HepG2 (cell line): ENCODE results near the gene NUP214. TPM values are rescaled to one million over a fixed set of nuclear protein-coding genes. Genes with fewer than 3 reads are reported as not detected.

Experiments used
- BRD4 ChIP-seq: sonication (generic); formaldehyde crosslinking; IDR thresholded peaks from 2 replicates; pipeline ENCODE4 v1.4.0; 2020; ENCODE audit warnings: missing genetic modification reagents
- CBX1 ChIP-seq: IDR thresholded peaks from one replicate; pipeline ENCODE4 v1.6.1; 2016; ENCODE audit warnings: antibody characterized with exemption, low read depth
- CC2D1A ChIP-seq: sonication (generic); formaldehyde crosslinking; IDR thresholded peaks from 2 replicates; pipeline ENCODE4 v1.8.1; 2023; ENCODE audit warnings: mild to moderate bottlenecking, missing genetic modification reagents
- CCDC6 ChIP-seq: sonication (generic); formaldehyde crosslinking; IDR thresholded peaks from 2 replicates; pipeline ENCODE4 v1.8.1; 2022; ENCODE audit warnings: mild to moderate bottlenecking, missing genetic modification reagents, moderate library complexity
- FOXK2 ChIP-seq: fragments of 450-650 bp; IDR thresholded peaks from 2 replicates; pipeline ENCODE4 v1.6.1; 2016
- GLI4 ChIP-seq: sonication (generic); formaldehyde crosslinking; IDR thresholded peaks from 2 replicates; pipeline ENCODE4 v1.5.1; 2020; ENCODE audit warnings: missing genetic modification reagents, mild to moderate bottlenecking, moderate library complexity, borderline replicate concordance
- GZF1 ChIP-seq: sonication (generic); formaldehyde crosslinking; IDR thresholded peaks from 2 replicates; pipeline ENCODE4 v1.5.1; 2020; ENCODE audit warnings: mild to moderate bottlenecking, missing genetic modification reagents
- ONECUT2 ChIP-seq: sonication (generic); formaldehyde crosslinking; IDR thresholded peaks from 2 replicates; pipeline ENCODE4 v1.4.0; 2020; ENCODE audit warnings: missing genetic modification reagents
- SP5 ChIP-seq: IDR thresholded peaks from 2 replicates; pipeline ENCODE4 v1.6.1; 2016; ENCODE audit warnings: low read depth, borderline replicate concordance
- ZBTB40 ChIP-seq, 2 experiments: fragments of 450-650 bp in 1 of 2; sonication (generic) in 1 of 2; formaldehyde crosslinking in 1 of 2; IDR thresholded peaks; 2 replicates each; pipeline versions ENCODE4 v1.6.1 to v1.8.0; 2016 to 2022; ENCODE audit warnings: antibody characterized with exemption in 1 of 2, mild to moderate bottlenecking in 1 of 2, missing genetic modification reagents in 1 of 2
- ZNF253 ChIP-seq: sonication (generic); formaldehyde crosslinking; IDR thresholded peaks from 2 replicates; pipeline ENCODE4 v1.8.0; 2022; ENCODE audit warnings: mild to moderate bottlenecking, missing genetic modification reagents, borderline replicate concordance
- ZNF335 ChIP-seq: sonication (generic); formaldehyde crosslinking; IDR thresholded peaks from 2 replicates; pipeline ENCODE4 v1.4.0; 2020; ENCODE audit warnings: missing genetic modification reagents
- ZNF441 ChIP-seq: sonication (generic); formaldehyde crosslinking; IDR thresholded peaks from 2 replicates; pipeline ENCODE4 v1.7.0; 2021; ENCODE audit warnings: missing genetic modification reagents, borderline replicate concordance
- ZNF549 ChIP-seq: sonication (generic); formaldehyde crosslinking; IDR thresholded peaks from 2 replicates; pipeline ENCODE4 v1.5.0; 2020; ENCODE audit warnings: missing genetic modification reagents
- ZNF580 ChIP-seq: IDR thresholded peaks from 2 replicates; pipeline ENCODE4 v1.6.1; 2016; ENCODE audit warnings: low read depth, borderline replicate concordance
- ZNF619 ChIP-seq: sonication (generic); formaldehyde crosslinking; IDR thresholded peaks from 2 replicates; pipeline ENCODE4 v1.4.0; 2020; ENCODE audit warnings: mild to moderate bottlenecking, missing genetic modification reagents
- ZNF75D ChIP-seq: sonication (generic); formaldehyde crosslinking; IDR thresholded peaks from 2 replicates; pipeline ENCODE4 v1.8.1; 2023; ENCODE audit warnings: missing genetic modification reagents, mild to moderate bottlenecking, borderline replicate concordance
- ZNF761 ChIP-seq: sonication (generic); formaldehyde crosslinking; conservative IDR thresholded peaks from 2 replicates; pipeline ENCODE4 v1.4.0; 2020; ENCODE audit warnings: mild to moderate bottlenecking, missing genetic modification reagents
- polyA plus RNA-seq, 8 experiments: library from polyadenylated mRNA; depleted of rRNA in 3 of 8; stranded (reverse) in 7 of 8; unstranded in 1 of 8; fragments of >200 nt; fragmentation: Illumina TruSeq in 4 of 8; extraction: Trizol in 4 of 8; gene quantifications; 2 replicates each; pipeline versions ENCODE4 v1.2.1 to v1.2.3, GENCODE V29; 2011 to 2016; ENCODE audit warnings: low read depth in 4 of 8, missing spikeins in 1 of 8, mixed read lengths in 1 of 8; ENCODE audit not compliant: insufficient read depth in 1 of 8
- total RNA-seq, 5 experiments: library from RNA; depleted of rRNA; stranded (reverse); fragments of >200 nt; fragmentation: Illumina TruSeq; extraction: Trizol; gene quantifications; 2 replicates each; pipeline ENCODE4 v1.2.3, GENCODE V29; 2016; ENCODE audit warnings: low read depth in 1 of 5
- TF ChIP-seq, protein P1 (sequence below): sonication (generic); formaldehyde crosslinking; IDR thresholded peaks from 2 replicates; pipeline ENCODE4 v1.5.0; 2020; ENCODE audit warnings: mild to moderate bottlenecking, missing genetic modification reagents, moderate library complexity

NUP214 gene
- total and polyA plus RNA-seq, 2 of the 13 experiments (the other 11 are each of a cell fraction or from before 2014, with no cell fraction given), result 8.4 to 16.0 TPM

DNA sequence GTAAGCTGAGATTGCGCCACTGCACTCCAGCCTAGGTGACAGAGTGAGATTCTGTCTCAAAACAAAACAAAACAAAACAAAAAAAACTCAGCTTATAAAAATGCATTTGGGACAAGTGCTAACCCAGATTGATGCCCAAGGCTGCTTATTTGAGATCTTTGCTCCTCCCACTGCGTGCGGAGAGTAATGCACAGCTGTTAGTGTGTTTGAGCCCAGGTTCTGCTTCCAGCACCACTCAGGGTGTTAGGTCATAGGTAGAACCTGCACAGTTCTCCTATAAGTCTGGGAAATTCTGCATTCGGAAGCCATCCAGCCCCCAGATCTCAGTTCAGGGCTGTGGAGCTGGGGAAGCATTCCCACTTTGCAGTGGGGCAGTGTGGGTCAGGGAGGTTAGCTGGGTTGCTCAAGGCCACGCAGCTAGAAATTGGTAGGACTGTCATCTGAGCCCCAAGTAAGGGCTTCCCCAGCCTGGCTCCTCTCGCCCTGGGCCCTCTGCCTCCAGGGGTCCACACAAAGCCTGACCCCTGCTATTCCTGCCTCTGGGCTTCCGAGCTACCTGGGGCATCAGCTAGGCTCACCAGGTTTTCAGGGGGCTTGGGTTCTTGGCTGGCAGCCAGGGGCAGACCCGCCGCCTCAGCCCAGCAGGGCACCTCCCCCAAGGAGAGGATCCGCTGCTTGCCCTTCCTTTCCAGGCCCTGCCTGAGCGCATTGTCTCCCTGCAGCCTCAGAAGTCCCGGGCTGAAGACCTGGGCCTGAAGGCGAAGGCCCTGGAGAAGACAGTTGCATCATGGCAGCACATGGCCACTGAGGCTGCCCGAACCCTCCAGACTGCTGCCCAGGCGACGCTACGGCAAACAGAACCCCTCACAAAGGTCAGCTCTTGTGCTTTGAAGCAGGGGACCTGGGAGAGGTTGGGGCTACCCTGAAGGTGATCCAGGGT, 46.7 kb upstream of the NUP214 start (continued):
- TF ChIP-seq ZNF619 (CRISPR knock-in tag) (no peak), GZF1 (CRISPR knock-in tag) (no peak), CC2D1A (CRISPR knock-in tag) (no peak), ZNF75D (no peak), CBX1 (no peak), ZNF580 (no peak), ZNF335 (CRISPR knock-in tag) (no peak), CCDC6 (no peak; the same call in 1 of the 2 replicates), ZBTB40 (IDR thresholded peaks at IDR 0.05) (no peak), ZBTB40 (CRISPR knock-in tag; IDR thresholded peaks at IDR 0.05) (no peak), BRD4 (CRISPR knock-in tag) (no peak), ONECUT2 (CRISPR knock-in tag) (no peak), FOXK2 (no peak), ZNF761 (CRISPR knock-in tag) (no peak), SP5 (CRISPR knock-in tag) (no peak), GLI4 (CRISPR knock-in tag) (no peak), ZNF253 (CRISPR knock-in tag) (no peak), ZNF441 (no peak), ZNF549 (CRISPR knock-in tag) (no peak)
- TF ChIP-seq, protein P1, sequence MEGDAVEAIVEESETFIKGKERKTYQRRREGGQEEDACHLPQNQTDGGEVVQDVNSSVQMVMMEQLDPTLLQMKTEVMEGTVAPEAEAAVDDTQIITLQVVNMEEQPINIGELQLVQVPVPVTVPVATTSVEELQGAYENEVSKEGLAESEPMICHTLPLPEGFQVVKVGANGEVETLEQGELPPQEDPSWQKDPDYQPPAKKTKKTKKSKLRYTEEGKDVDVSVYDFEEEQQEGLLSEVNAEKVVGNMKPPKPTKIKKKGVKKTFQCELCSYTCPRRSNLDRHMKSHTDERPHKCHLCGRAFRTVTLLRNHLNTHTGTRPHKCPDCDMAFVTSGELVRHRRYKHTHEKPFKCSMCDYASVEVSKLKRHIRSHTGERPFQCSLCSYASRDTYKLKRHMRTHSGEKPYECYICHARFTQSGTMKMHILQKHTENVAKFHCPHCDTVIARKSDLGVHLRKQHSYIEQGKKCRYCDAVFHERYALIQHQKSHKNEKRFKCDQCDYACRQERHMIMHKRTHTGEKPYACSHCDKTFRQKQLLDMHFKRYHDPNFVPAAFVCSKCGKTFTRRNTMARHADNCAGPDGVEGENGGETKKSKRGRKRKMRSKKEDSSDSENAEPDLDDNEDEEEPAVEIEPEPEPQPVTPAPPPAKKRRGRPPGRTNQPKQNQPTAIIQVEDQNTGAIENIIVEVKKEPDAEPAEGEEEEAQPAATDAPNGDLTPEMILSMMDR (CRISPR knock-in tag), result no peak
